Measurements from ENCODE around the gene ENTPD1. TPM values are rescaled to one million over a fixed set of nuclear protein-coding genes. Genes with fewer than 3 reads are reported as not detected.
"Not testable (repeated sequence)": the region's sequence is repeated elsewhere in the genome, so short reads cannot be mapped to it uniquely, and the experiment has no call there.

The ENTPD1 gene
- polyA plus RNA-seq, 1 donor from 2014 or later: 48.0 TPM

- Mint-ChIP-seq H3K4me1 (peaks cover 64 to 85% (median 78%) of the 10 kb centered on the region in 3 donors), H3K9me3 (no peaks in the 10 kb centered on the region), H3K27ac (peak overlapping the region; percentile 24 to 56 (median 48)), H3K36me3 (peaks cover 11% of the 10 kb centered on the region), H3K4me3 (peak overlapping the region in 1 of 4 donors; percentile 19), H3K27me3 (no peaks in the 10 kb centered on the region)
Observed at GRCh38 chr10:95795602-95796001, 39.6 kb downstream of the ENTPD1 start.

GRCh38 chr10:95796504-95796903 is 40.5 kb downstream of the ENTPD1 start:
- Mint-ChIP-seq H3K9me3 (no peaks in the 10 kb centered on the region), H3K4me3 (peak overlapping the region in 2 of 4 donors; percentile 23 to 53), H3K36me3 (peaks cover 11% of the 10 kb centered on the region), H3K27me3 (no peaks in the 10 kb centered on the region), H3K27ac (peak overlapping the region; percentile 11 to 48 (median 24)), H3K4me1 (peaks cover 59 to 80% (median 74%) of the 10 kb centered on the region in 3 donors)

GRCh38 chr10:95798096-95798855 is 42.3 kb downstream of the ENTPD1 start:
- peaks cover 11% of the 10 kb centered on the region for H3K36me3 Mint-ChIP-seq
- no peaks in the 10 kb centered on the region for H3K9me3 Mint-ChIP-seq
- no peaks in the 10 kb centered on the region for H3K27me3 Mint-ChIP-seq
- H3K27ac Mint-ChIP-seq: no peak overlapping the region
- peaks cover 51 to 64% (median 62%) of the 10 kb centered on the region in 3 donors for H3K4me1 Mint-ChIP-seq
- H3K4me3 Mint-ChIP-seq: peak overlapping the region in 2 of 4 donors; percentile 2 to 21

GRCh38 chr10:95800286-95800685 is 44.3 kb downstream of the ENTPD1 start:
- Mint-ChIP-seq H3K4me3 (peak overlapping the region in 3 of 4 donors; percentile 16 to 89 (median 76)), H3K4me1 (peaks cover 43 to 61% (median 59%) of the 10 kb centered on the region in 3 donors), H3K27ac (peak overlapping the region; percentile 10 to 68 (median 31)), H3K36me3 (peaks cover 16% of the 10 kb centered on the region)
- H3K9me3 Mint-ChIP-seq, H3K27me3 Mint-ChIP-seq: not testable (repeated sequence)

GRCh38 chr10:95806687-95807380 is 50.9 kb downstream of the ENTPD1 start:
- not testable (repeated sequence) for H3K9me3 Mint-ChIP-seq, H3K27me3 Mint-ChIP-seq, H3K36me3 Mint-ChIP-seq
- peak overlapping the region in 3 of 4 donors; percentile 13 to 80 (median 70) for H3K4me3 Mint-ChIP-seq
- peaks cover 36 to 44% (median 39%) of the 10 kb centered on the region in 3 donors for H3K4me1 Mint-ChIP-seq
- H3K27ac Mint-ChIP-seq: peak overlapping the region in 2 of 3 donors; percentile 78 to 82

GRCh38 chr10:95808705-95809308 is 52.8 kb downstream of the ENTPD1 start:
- H3K4me3 Mint-ChIP-seq: not testable (repeated sequence)
- peaks cover 28 to 53% (median 33%) of the 10 kb centered on the region in 3 donors for H3K4me1 Mint-ChIP-seq

DNA sequence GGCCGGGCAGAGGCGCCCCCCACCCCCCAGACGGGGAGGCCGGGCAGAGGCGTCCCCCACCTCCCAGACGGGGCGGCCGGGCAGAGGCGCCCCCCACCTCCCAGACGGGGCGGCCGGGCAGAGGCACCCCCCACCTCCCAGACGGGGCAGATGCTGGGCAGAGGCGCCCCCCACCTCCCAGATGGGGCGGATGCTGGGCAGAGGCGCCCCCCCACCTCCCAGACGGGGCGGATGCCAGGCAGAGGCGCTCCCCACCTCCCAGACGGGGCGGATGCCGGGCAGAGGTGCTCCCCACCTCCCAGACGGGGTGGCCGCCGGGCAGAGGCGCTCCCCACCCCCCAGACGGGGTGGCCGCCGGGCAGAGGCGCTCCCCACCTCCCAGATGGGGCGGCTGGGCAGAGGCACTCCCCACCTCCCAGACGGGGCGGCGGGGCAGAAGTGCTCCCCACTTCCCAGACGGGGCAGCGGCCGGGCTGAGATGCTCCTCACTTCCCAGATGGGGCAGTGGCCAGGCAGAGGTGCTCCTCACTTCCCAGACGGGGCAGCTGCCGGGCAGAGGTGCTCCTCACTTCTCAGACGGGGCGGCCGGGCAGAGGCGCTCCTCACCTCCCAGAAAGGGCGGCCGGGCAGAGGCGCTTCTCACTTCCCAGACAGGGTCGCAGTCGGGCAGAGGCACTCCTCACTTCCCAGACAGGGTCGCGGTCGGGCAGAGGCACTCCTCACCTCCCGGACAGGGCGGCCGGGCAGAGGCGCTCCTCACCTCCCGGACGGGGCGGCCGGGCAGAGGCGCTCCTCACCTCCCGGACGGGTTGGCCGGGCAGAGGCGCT is 53.6 kb downstream of the ENTPD1 start:
- Mint-ChIP-seq H3K9me3 (no peaks in the 10 kb centered on the region), H3K36me3 (peaks cover 8% of the 10 kb centered on the region), H3K4me1 (peaks cover 28 to 52% (median 36%) of the 10 kb centered on the region in 3 donors), H3K4me3 (no peak overlapping the region), H3K27me3 (no peaks in the 10 kb centered on the region), H3K27ac (no peak overlapping the region)

More at GRCh38 chr10:95808705-95809308, 52.8 kb downstream of the ENTPD1 start:
- not testable (repeated sequence) for H3K27ac Mint-ChIP-seq, H3K27me3 Mint-ChIP-seq, H3K9me3 Mint-ChIP-seq
- peaks cover 11% of the 10 kb centered on the region for H3K36me3 Mint-ChIP-seq

GRCh38 chr10:95810198-95810976 is 54.4 kb downstream of the ENTPD1 start:
- no peaks in the 10 kb centered on the region for H3K9me3 Mint-ChIP-seq
- H3K27me3 Mint-ChIP-seq: no peaks in the 10 kb centered on the region
- peaks cover 8% of the 10 kb centered on the region for H3K36me3 Mint-ChIP-seq
- peaks cover 33 to 46% (median 37%) of the 10 kb centered on the region in 3 donors for H3K4me1 Mint-ChIP-seq
- H3K27ac Mint-ChIP-seq: peak overlapping the region; percentile 53 to 87 (median 86)
- H3K4me3 Mint-ChIP-seq: peak overlapping the region in 3 of 4 donors; percentile 7 to 72 (median 34)

DNA sequence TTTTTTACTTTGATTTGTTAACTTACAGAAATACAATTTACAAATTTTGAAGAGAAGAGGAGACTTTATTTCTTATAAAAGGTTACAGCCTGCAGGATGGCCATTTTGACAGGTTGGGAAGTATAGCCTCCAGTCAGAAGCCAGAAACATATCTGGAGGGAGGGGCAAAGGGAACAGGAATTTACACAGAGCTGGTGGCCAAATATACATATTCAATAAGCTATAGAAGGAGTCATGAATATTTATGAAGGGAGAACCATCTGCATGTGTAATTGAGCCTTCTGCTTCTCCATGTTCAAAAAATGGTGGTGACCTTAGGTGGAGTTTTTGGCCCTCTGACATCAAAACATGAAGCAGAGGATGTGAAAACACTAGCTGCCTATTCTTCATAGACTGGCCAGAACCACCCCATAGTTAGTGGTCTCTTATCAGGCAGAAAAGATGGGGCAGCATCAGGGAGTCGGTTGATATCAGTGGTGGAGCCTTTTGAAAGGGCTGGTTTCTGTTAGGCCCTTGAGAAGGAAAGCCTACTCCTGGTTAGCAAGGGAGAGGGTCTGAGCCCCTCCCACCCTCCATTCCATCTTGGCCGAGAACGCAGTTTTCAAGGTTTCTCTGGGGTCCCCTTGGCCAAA is 57.2 kb downstream of the ENTPD1 start:
- peaks cover 18% of the 10 kb centered on the region for H3K36me3 Mint-ChIP-seq
- peaks cover 0 to 2% (median 0%) of the 10 kb centered on the region in 3 donors for H3K9me3 Mint-ChIP-seq
- H3K4me1 Mint-ChIP-seq: peaks cover 19 to 36% (median 28%) of the 10 kb centered on the region in 3 donors
- H3K4me3 Mint-ChIP-seq: peak overlapping the region in 1 of 4 donors; percentile 17
- no peak overlapping the region for H3K27ac Mint-ChIP-seq
- no peaks in the 10 kb centered on the region for H3K27me3 Mint-ChIP-seq

DNA sequence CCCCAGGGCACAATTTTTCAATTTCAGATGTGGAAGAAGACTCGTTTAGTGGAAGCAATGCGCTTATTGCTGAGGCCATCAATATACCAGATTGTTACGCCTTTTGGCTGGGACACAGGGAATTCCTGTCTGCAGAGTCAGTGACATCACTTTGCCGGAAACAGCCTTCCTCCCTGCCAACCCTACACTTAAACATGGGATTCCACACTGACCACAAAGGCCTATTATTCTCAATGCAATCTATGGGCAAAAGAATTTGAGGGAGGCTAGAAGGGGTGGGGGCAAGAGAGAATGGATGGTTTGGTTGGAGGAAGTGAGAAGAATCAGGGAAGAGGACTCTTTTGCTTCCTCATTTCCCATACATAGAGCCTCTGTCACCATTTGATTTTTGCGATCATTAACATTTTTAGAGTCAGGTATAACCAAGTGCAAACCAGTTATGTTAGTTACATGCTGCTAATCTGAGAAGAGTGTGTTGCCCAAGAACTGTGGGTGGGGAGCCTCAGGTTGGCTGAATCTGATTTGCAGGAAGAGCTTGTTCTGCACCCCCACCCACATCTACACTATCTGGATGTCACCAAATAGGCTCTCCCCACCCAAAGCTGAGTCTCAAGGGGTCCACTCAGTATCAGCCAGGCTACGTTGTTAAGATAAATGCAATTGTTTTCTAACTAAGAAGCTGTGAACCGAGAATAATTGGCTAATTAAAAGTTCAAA is 58.2 kb downstream of the ENTPD1 start:
- Mint-ChIP-seq H3K4me3 (peak overlapping the region in 2 of 4 donors; percentile 11 to 44), H3K36me3 (peaks cover 18% of the 10 kb centered on the region), H3K4me1 (peaks cover 27 to 40% (median 35%) of the 10 kb centered on the region in 3 donors), H3K9me3 (peaks cover 0 to 2% (median 0%) of the 10 kb centered on the region in 3 donors), H3K27ac (peak overlapping the region in 2 of 3 donors; percentile 54 to 59), H3K27me3 (no peaks in the 10 kb centered on the region)

DNA sequence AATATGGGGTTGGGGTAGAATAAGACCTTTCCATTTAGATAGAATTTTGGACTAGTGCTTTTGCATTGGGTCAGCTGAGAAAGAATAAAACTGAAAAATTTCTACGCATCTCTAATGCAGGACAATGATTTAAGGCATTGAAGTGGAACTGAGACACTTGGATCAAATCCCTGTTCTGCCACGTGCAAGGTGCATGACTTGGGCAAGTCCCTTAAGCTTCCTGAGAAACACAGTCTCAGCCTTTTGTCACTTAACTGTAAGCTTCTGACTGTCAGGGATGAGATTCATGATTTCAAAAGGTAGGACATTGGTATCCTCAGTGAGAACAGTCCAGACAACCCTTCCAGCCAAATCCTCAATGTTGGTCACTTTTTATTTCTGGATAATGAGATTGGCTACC is 59.2 kb downstream of the ENTPD1 start:
- peak overlapping the region in 2 of 3 donors; percentile 59 to 71 for H3K27ac Mint-ChIP-seq
- H3K27me3 Mint-ChIP-seq: no peaks in the 10 kb centered on the region

GRCh38 chr10:95815701-95816240 is 59.8 kb downstream of the ENTPD1 start:
- Mint-ChIP-seq H3K4me1 (peaks cover 35 to 48% (median 44%) of the 10 kb centered on the region in 3 donors), H3K27ac (peak overlapping the region in 2 of 3 donors; percentile 71 to 76), H3K27me3 (no peaks in the 10 kb centered on the region), H3K4me3 (no peak overlapping the region), H3K9me3 (peaks cover 0 to 2% (median 0%) of the 10 kb centered on the region in 3 donors), H3K36me3 (peaks cover 14% of the 10 kb centered on the region)

More for the DNA sequence above, 59.2 kb downstream of the ENTPD1 start:
- Mint-ChIP-seq H3K9me3 (peaks cover 0 to 2% (median 0%) of the 10 kb centered on the region in 3 donors), H3K4me3 (peak overlapping the region in 1 of 4 donors; percentile 79), H3K36me3 (peaks cover 18% of the 10 kb centered on the region), H3K4me1 (peaks cover 33 to 48% (median 43%) of the 10 kb centered on the region in 3 donors)

Measured in IgD-negative memory B cell (primary cell).